ENCODE data around the gene FBRSL1. TPM values are rescaled to one million over a fixed set of nuclear protein-coding genes. Genes with fewer than 3 reads are reported as not detected.

Gene FBRSL1
- polyA plus RNA-seq, 1 of the 3 experiments (the other 2 are of a cell fraction): 5.5 TPM

DNA sequence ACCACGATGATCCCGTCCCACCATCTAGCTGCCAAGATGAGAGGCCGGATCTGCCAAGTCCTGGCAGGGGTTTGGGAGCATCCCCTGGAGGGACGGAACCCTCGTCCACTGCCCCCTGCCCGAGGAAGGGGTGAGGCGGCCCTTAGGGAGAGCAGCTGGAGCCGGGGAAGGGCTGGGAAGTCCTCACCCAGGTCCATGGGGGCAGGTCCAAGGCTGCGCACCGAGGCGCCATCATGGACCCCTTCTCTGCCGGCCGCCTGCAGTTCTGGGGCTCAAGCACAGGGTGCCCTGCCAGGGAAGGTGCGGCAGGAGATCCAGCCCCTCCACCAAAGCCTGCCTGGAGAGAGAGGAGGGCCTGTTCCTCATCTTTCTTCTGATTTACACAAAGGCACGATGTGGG, 17.6 kb upstream of the FBRSL1 start (continued):
- TF ChIP-seq RAD21 (IDR thresholded peaks at IDR 0.05; ENCODE audit: low read length): no peak
- TF ChIP-seq, protein P1, sequence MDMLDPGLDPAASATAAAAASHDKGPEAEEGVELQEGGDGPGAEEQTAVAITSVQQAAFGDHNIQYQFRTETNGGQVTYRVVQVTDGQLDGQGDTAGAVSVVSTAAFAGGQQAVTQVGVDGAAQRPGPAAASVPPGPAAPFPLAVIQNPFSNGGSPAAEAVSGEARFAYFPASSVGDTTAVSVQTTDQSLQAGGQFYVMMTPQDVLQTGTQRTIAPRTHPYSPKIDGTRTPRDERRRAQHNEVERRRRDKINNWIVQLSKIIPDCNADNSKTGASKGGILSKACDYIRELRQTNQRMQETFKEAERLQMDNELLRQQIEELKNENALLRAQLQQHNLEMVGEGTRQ (IDR thresholded peaks at IDR 0.05; ENCODE audit: borderline replicate concordance, low read depth, low read length): no peak
- TF ChIP-seq RFX5 (IDR thresholded peaks at IDR 0.05; ENCODE audit: low read length): no peak
- TF ChIP-seq EZH2phosphoT487 (IDR thresholded peaks at IDR 0.05; ENCODE audit: borderline replicate concordance, low read depth): no peak
- TF ChIP-seq CHD2 (IDR thresholded peaks at IDR 0.05; ENCODE audit: low read length, partially characterized antibody): no peak
- TF ChIP-seq, protein P2, sequence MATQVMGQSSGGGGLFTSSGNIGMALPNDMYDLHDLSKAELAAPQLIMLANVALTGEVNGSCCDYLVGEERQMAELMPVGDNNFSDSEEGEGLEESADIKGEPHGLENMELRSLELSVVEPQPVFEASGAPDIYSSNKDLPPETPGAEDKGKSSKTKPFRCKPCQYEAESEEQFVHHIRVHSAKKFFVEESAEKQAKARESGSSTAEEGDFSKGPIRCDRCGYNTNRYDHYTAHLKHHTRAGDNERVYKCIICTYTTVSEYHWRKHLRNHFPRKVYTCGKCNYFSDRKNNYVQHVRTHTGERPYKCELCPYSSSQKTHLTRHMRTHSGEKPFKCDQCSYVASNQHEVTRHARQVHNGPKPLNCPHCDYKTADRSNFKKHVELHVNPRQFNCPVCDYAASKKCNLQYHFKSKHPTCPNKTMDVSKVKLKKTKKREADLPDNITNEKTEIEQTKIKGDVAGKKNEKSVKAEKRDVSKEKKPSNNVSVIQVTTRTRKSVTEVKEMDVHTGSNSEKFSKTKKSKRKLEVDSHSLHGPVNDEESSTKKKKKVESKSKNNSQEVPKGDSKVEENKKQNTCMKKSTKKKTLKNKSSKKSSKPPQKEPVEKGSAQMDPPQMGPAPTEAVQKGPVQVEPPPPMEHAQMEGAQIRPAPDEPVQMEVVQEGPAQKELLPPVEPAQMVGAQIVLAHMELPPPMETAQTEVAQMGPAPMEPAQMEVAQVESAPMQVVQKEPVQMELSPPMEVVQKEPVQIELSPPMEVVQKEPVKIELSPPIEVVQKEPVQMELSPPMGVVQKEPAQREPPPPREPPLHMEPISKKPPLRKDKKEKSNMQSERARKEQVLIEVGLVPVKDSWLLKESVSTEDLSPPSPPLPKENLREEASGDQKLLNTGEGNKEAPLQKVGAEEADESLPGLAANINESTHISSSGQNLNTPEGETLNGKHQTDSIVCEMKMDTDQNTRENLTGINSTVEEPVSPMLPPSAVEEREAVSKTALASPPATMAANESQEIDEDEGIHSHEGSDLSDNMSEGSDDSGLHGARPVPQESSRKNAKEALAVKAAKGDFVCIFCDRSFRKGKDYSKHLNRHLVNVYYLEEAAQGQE (IDR thresholded peaks at IDR 0.05; ENCODE audit: low read depth, low read length): no peak

DNA sequence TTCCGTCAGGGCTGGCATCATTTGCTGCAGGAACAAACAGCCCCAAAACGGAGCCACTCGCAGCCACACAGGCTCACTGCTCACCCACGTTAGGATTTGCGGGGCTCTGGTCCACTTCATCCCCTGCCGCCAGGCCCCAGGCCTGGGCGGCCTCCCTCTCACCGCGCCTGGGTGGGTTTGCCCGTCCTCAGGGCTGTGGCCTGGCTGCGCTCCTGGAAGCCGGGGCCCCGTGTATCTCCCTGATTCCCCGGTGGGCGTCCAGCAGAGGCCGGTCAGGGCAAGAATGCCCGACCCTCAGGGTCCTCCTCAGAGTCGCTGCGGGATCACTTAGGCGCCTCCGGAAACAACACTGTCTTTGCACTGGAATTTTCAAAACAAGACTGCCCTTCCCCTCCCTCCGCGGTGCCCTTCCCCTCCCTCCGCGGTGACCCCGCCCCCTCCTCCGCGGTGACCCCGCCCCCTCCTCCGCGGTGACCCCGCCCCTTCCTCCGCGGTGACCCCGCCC, 15.7 kb upstream of the FBRSL1 start:
- H3K9me2 ChIP-seq: no peaks in the 10 kb centered on the region
- peak overlapping the region; percentile 76; the same call in 1 of the 2 replicates for H2AFZ ChIP-seq (ENCODE audit: low read depth)
- peak overlapping the region in 1 of 2 experiments; percentile 47; a peak in 2 of 4 replicates for H3K27ac ChIP-seq (ENCODE audit: low read depth in 2 of 2, low read length in 1 of 2)
- no peaks in the 10 kb centered on the region for H3K27me3 ChIP-seq (ENCODE audit: insufficient read depth)
- H3K4me2 ChIP-seq: peak overlapping the region; percentile 70
- 4% methylated on average over 8 of the region's 35 CpGs for WGBS (ENCODE audit: low lambda C conversion rate)
- ChIA-PET CTCF (no interaction called here), POLR2A (no interaction called here)
- H3K4me3 ChIP-seq (ENCODE audit: low read depth in 2 of 2, low read length in 1 of 2): peak overlapping the region in 1 of 2 experiments; percentile 57; a peak in 2 of 4 replicates
- peaks cover 0 to 7% of the 10 kb centered on the region in 2 experiments; a peak in 1 of 4 replicates for H3K4me1 ChIP-seq (ENCODE audit: control insufficient read depth in 1 of 2, insufficient read depth in 2 of 2, low read depth in 1 of 2, low read length in 1 of 2)
- peak overlapping the region; percentile 46; the same call in 1 of the 2 replicates for H3K9ac ChIP-seq
- no peaks in the 10 kb centered on the region for H3K9me3 ChIP-seq
- peak; percentile 65 for DNase-seq
- H3F3A ChIP-seq (replicated peaks; ENCODE audit: insufficient read depth): peaks cover 3% of the 10 kb centered on the region
- no peaks in the 10 kb centered on the region for H3K36me3 ChIP-seq (replicated peaks in 1 of 2; ENCODE audit: control insufficient read depth in 1 of 2, insufficient read depth in 2 of 2, low read length in 1 of 2)
- H3K79me2 ChIP-seq (ENCODE audit: insufficient read depth): no peaks in the 10 kb centered on the region
- no peaks in the 10 kb centered on the region for H4K20me1 ChIP-seq (ENCODE audit: insufficient read depth)
- no peak for TF ChIP-seq FOSL2 (IDR thresholded peaks at IDR 0.05; ENCODE audit: borderline replicate concordance, low read depth)
- no peak for TF ChIP-seq GATA2 (CRISPR knock-in tag; IDR thresholded peaks at IDR 0.05)
- TF ChIP-seq, protein P3, sequence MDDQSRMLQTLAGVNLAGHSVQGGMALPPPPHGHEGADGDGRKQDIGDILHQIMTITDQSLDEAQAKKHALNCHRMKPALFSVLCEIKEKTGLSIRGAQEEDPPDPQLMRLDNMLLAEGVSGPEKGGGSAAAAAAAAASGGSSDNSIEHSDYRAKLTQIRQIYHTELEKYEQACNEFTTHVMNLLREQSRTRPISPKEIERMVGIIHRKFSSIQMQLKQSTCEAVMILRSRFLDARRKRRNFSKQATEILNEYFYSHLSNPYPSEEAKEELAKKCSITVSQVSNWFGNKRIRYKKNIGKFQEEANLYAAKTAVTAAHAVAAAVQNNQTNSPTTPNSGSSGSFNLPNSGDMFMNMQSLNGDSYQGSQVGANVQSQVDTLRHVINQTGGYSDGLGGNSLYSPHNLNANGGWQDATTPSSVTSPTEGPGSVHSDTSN (IDR thresholded peaks at IDR 0.05): no peak
- TF ChIP-seq MXI1 (IDR thresholded peaks at IDR 0.05; ENCODE audit: low read depth, low read length): no peak
- TF ChIP-seq RXRA (IDR thresholded peaks at IDR 0.05; ENCODE audit: borderline replicate concordance, low read depth): no peak
- no peak for TF ChIP-seq TEAD4 (IDR thresholded peaks at IDR 0.05; ENCODE audit: borderline replicate concordance, insufficient read depth)
- TF ChIP-seq, protein P2 (IDR thresholded peaks at IDR 0.05; ENCODE audit: low read depth, low read length): no peak
- no peak for TF ChIP-seq TAF1 (IDR thresholded peaks at IDR 0.05; ENCODE audit: borderline replicate concordance, low read depth, low read length)
- TF ChIP-seq EZH2phosphoT487 (IDR thresholded peaks at IDR 0.05; ENCODE audit: borderline replicate concordance, low read depth): no peak
- TF ChIP-seq RAD21 (IDR thresholded peaks at IDR 0.05; ENCODE audit: low read length): no peak
- TF ChIP-seq NRF1 (IDR thresholded peaks at IDR 0.05; ENCODE audit: low read depth, low read length): no peak
- TF ChIP-seq, protein P4, sequence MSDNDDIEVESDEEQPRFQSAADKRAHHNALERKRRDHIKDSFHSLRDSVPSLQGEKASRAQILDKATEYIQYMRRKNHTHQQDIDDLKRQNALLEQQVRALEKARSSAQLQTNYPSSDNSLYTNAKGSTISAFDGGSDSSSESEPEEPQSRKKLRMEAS (IDR thresholded peaks at IDR 0.05; ENCODE audit: low read depth): no peak
- TF ChIP-seq, protein P5, sequence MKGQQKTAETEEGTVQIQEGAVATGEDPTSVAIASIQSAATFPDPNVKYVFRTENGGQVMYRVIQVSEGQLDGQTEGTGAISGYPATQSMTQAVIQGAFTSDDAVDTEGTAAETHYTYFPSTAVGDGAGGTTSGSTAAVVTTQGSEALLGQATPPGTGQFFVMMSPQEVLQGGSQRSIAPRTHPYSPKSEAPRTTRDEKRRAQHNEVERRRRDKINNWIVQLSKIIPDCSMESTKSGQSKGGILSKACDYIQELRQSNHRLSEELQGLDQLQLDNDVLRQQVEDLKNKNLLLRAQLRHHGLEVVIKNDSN (IDR thresholded peaks at IDR 0.05; ENCODE audit: borderline replicate concordance, low read depth): no peak
- no peak for TF ChIP-seq NFIC (IDR thresholded peaks at IDR 0.05; ENCODE audit: borderline replicate concordance)
- TF ChIP-seq MEF2A (IDR thresholded peaks at IDR 0.05; ENCODE audit: borderline replicate concordance, low read depth): no peak
- TF ChIP-seq, protein P1 (IDR thresholded peaks at IDR 0.05; ENCODE audit: borderline replicate concordance, low read depth, low read length): no peak

All from SK-N-SH (cell line).